DOHH2 (cell line): ENCODE results near the gene DNPH1.

Experiments used
- H3F3A ChIP-seq: fragments of 200-600 bp; sonication (generic), shearing (Covaris generic); 2 replicates; pipeline ENCODE4 v1.6.0; 2016; ENCODE audit warnings: antibody characterized with exemption, mild to moderate bottlenecking; ENCODE audit not compliant: control insufficient read depth, insufficient read depth
- H3K27ac ChIP-seq: fragments of 200-600 bp; sonication (generic); 2 replicates; pipeline ENCODE4 v1.5.1; 2014; ENCODE audit warnings: low read depth, mild to moderate bottlenecking, low read length, moderate library complexity
- H3K27me3 ChIP-seq: fragments of 200-600 bp; sonication (generic); 2 replicates; pipeline ENCODE4 v1.6.1; 2014; ENCODE audit warnings: mild to moderate bottlenecking, low read length, mixed read lengths; ENCODE audit not compliant: control insufficient read depth
- H3K36me3 ChIP-seq: fragments of 200-600 bp; sonication (generic); 2 replicates; pipeline ENCODE4 v1.6.1; 2014; ENCODE audit warnings: mild to moderate bottlenecking, low read length, moderate library complexity, mixed read lengths; ENCODE audit not compliant: control insufficient read depth
- H3K4me1 ChIP-seq: fragments of 200-600 bp; sonication (generic); 2 replicates; pipeline ENCODE4 v1.6.1; 2014; ENCODE audit warnings: mild to moderate bottlenecking, low read length, mixed read lengths; ENCODE audit not compliant: control insufficient read depth
- H3K4me2 ChIP-seq: fragments of 200-600 bp; sonication (generic); 2 replicates; pipeline ENCODE4 v1.6.0; 2014; ENCODE audit warnings: mild to moderate bottlenecking, low read length, moderate library complexity
- H3K4me3 ChIP-seq: fragments of 200-600 bp; sonication (generic); 2 replicates; pipeline ENCODE4 v1.5.1; 2014; ENCODE audit warnings: mild to moderate bottlenecking, low read length, mixed read lengths
- H3K79me2 ChIP-seq: fragments of 200-600 bp; sonication (generic); 2 replicates; pipeline ENCODE4 v1.6.1; 2014; ENCODE audit warnings: mild to moderate bottlenecking, low read length, mixed read lengths; ENCODE audit not compliant: control insufficient read depth
- H3K9me2 ChIP-seq: fragments of 200-600 bp; sonication (generic); replicated peaks from 2 replicates; pipeline ENCODE4 v1.6.1; 2014; ENCODE audit warnings: mild to moderate bottlenecking, low read length, mixed read lengths; ENCODE audit not compliant: control insufficient read depth
- H3K9me3 ChIP-seq: fragments of 200-600 bp; sonication (generic); 2 replicates; pipeline ENCODE4 v1.6.1; 2014; ENCODE audit warnings: antibody characterized with exemption, low read length, mixed read lengths; ENCODE audit not compliant: control insufficient read depth, insufficient read depth
- H4K20me1 ChIP-seq: fragments of 200-600 bp; sonication (generic); 2 replicates; pipeline ENCODE4 v1.6.0; 2014; ENCODE audit warnings: low read depth, mild to moderate bottlenecking, antibody characterized with exemption, low read length, moderate library complexity; ENCODE audit not compliant: control insufficient read depth, insufficient read depth
- EZH2phosphoT487 ChIP-seq: fragments of 200-600 bp; sonication (generic); IDR thresholded peaks from 2 replicates; pipeline ENCODE4 v1.6.1; 2017; ENCODE audit warnings: borderline replicate concordance, mild to moderate bottlenecking, antibody characterized with exemption, low read length, moderate library complexity, mixed read lengths
- TF ChIP-seq, protein P1 (sequence below): fragments of 200-600 bp; sonication (generic); IDR thresholded peaks from one replicate; pipeline ENCODE4 v1.5.1; 2014; ENCODE audit warnings: antibody characterized with exemption, mild to moderate bottlenecking, low read depth, low read length; ENCODE audit not compliant: poor library complexity, severe bottlenecking

Gene DNPH1

DNA sequence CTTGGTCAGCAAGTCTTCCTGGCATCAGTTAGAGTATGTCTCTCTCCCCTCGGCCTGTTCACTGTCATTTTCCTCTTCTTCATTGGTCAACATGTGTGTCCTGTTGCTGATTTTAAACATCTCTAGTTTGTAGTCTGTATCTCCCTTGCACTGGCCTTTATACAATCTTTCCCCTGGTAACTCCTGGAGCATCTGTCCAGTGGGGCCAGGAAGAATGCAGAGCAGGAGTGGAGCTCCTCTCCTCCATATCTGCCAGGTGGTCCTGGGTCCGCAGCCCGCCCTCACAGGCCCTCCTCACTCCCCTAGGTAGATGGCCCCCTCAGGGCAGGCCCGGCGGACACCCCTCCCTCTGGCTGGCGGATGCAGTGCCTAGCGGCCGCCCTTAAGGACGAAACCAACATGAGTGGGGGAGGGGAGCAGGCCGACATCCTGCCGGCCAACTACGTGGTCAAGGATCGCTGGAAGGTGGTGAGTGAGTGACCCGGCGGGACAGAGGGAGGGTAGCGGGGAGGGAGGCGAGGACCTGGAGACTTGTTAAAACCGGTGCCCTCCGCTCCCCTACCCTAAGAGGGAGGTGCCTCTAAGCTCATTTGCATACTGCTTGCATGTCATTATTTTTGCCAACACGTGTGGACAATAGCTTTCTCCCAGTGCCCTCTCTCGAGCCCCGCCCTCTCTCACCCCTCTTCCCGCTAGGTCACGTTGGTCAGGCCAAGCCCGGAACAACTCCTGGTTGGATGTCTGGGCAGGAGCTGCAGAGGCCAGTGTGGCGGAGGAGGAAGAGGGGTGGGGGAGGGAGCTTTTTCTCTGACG lies 17.2 kb upstream of the DNPH1 start:
- no peaks in the 10 kb centered on the region for H3K9me2 ChIP-seq
- H3K4me2 ChIP-seq, result peak overlapping the region; percentile 74
- peaks cover 23% of the 10 kb centered on the region for H3K4me1 ChIP-seq
- H3K27ac ChIP-seq, result no peak overlapping the region
- H4K20me1 ChIP-seq, result no peaks in the 10 kb centered on the region
- H3F3A ChIP-seq, result no peaks in the 10 kb centered on the region
- no peaks in the 10 kb centered on the region for H3K79me2 ChIP-seq
- H3K4me3 ChIP-seq, result peak overlapping the region; percentile 90
- TF ChIP-seq EZH2phosphoT487, result no peak
- TF ChIP-seq, protein P1, sequence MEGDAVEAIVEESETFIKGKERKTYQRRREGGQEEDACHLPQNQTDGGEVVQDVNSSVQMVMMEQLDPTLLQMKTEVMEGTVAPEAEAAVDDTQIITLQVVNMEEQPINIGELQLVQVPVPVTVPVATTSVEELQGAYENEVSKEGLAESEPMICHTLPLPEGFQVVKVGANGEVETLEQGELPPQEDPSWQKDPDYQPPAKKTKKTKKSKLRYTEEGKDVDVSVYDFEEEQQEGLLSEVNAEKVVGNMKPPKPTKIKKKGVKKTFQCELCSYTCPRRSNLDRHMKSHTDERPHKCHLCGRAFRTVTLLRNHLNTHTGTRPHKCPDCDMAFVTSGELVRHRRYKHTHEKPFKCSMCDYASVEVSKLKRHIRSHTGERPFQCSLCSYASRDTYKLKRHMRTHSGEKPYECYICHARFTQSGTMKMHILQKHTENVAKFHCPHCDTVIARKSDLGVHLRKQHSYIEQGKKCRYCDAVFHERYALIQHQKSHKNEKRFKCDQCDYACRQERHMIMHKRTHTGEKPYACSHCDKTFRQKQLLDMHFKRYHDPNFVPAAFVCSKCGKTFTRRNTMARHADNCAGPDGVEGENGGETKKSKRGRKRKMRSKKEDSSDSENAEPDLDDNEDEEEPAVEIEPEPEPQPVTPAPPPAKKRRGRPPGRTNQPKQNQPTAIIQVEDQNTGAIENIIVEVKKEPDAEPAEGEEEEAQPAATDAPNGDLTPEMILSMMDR, result no peak
- peaks cover 53% of the 10 kb centered on the region for H3K27me3 ChIP-seq
- no peaks in the 10 kb centered on the region for H3K9me3 ChIP-seq
- no peaks in the 10 kb centered on the region for H3K36me3 ChIP-seq

DNA sequence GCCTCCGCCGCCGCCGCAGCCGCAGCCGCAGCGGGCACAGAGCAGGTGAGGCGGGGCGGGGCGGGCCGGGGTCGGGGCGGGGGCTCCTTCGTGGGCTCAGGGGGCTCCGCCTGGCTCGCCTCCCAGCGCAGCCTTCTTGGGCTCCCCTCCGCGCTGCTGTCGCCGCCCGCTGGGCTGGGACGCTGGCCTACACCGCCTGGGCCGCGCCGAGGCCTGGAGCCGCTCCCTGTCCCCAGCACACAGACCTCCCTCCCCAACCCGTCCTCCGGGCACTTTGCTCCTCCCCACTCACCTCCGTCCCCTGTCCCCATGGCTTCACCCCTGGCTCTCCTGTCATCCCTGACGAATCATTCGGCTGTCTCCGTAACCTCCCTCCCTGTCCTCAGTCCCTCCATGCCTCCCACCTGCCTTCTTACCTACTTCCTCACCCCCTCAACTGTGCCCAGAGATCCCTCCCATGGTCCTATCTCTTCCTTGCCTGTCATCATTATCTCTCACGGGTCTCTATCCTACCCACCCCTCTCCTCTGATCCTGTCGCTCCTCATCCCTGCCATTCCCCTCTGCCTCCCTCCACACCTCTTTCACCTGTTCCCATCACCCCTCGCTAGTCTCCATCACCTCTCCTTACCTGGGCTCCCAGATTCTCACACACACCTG lies 14.5 kb upstream of the DNPH1 start:
- Histone ChIP-seq H3K36me3 (no peaks in the 10 kb centered on the region), H3K4me3 (no peak overlapping the region), H3K9me2 (no peaks in the 10 kb centered on the region), H3K4me1 (peaks cover 23% of the 10 kb centered on the region), H3K9me3 (peaks cover 5% of the 10 kb centered on the region; the same call in 1 of the 2 replicates), H3K27me3 (peaks cover 52% of the 10 kb centered on the region), H3F3A (no peaks in the 10 kb centered on the region), H3K27ac (no peak overlapping the region), H4K20me1 (no peaks in the 10 kb centered on the region), H3K79me2 (no peaks in the 10 kb centered on the region), H3K4me2 (no peak overlapping the region)
- no peak for TF ChIP-seq EZH2phosphoT487

DNA sequence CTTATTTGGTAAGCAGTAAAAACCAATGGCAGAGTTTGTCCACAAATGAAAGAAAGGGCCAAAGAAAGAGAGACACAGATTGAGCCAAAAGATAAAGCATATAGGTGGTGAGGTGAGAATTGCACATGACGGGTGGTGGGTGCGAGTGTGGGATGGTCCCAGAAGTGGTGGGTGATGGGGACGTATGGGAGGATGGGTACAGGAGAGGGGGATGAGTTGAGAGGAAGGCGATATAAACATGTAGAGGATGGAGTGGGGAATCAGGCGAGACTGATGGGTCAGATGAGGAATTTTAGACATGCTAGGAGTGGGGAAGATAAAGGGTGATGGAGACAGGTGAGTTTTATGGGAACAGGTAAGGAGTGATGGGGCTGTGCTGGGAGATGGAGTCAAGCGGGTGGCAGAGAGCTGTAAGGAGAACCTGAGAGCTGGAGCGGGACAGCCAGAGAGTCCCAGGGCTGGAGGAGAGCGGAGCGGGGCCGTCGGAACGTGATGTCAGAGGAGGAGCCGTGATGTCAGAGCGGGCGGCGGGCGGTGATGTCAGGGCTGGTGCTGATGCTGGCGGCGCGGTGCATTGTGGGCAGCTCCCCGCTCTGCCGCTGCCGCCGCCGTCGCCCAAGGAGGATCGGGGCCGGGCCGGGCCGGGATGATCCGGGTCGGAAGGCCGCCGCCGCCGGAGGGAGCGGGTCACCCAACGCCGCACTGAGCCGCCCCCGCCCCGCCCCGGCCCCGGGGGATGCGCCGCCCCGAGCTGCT lies 13.8 kb upstream of the DNPH1 start, which contains the start of gene TTBK1:
Gene TTBK1 (plus strand): TSS at position 574 of the 756 bp plus-strand sequence. CDS start 3,180 bp downstream, outside the sequence.
- Histone ChIP-seq H3K9me3 (peaks cover 5% of the 10 kb centered on the region; the same call in 1 of the 2 replicates), H3K9me2 (no peaks in the 10 kb centered on the region), H3K4me2 (no peak within 1 kb of the TSS), H3K4me1 (peaks cover 22% of the 10 kb centered on the region), H3K27me3 (peaks cover 52% of the 10 kb centered on the region), H3F3A (no peaks in the 10 kb centered on the region), H4K20me1 (no peaks in the 10 kb centered on the region), H3K4me3 (no peak within 1 kb of the TSS), H3K27ac (no peak within 1 kb of the TSS), H3K36me3 (no peaks in the 10 kb centered on the region), H3K79me2 (no peaks in the 10 kb centered on the region)
- TF ChIP-seq, protein P1, result no peak
- TF ChIP-seq EZH2phosphoT487, result peak; percentile 75; the same call in 1 of the 2 replicates
